GM18502 (cell line): Measurements from ENCODE around the gene CSDE1.

Experiments
- ATAC-seq: cut with Tn5 transposase; IDR thresholded peaks from one replicate; pipeline ENCODE4 v1.9.1; 2021; ENCODE audit warnings: mild to moderate bottlenecking; ENCODE audit not compliant: unreplicated experiment, poor library complexity

Gene CSDE1

GRCh38 chr1:114753143-114753542 lies 4.6 kb downstream of the CSDE1 start:
- ATAC-seq, result no peak

- no peak for ATAC-seq
Observed at GRCh38 chr1:114750780-114751179, 7.0 kb downstream of the CSDE1 start.

GRCh38 chr1:114749835-114750234 lies 7.9 kb downstream of the CSDE1 start:
- no peak for ATAC-seq

- no peak for ATAC-seq
Observed at GRCh38 chr1:114746450-114747121, 11.2 kb downstream of the CSDE1 start.

GRCh38 chr1:114745291-114745690 lies 12.5 kb downstream of the CSDE1 start:
- ATAC-seq, result no peak

- ATAC-seq, result no peak
Observed at GRCh38 chr1:114741963-114742746, 15.6 kb downstream of the CSDE1 start.

GRCh38 chr1:114740331-114740730 lies 17.5 kb downstream of the CSDE1 start:
- no peak for ATAC-seq

- no peak for ATAC-seq
Observed at GRCh38 chr1:114737314-114737849, 20.4 kb downstream of the CSDE1 start.

GRCh38 chr1:114735479-114735878 lies 22.3 kb downstream of the CSDE1 start:
- no peak for ATAC-seq

- no peak for ATAC-seq
Observed at GRCh38 chr1:114729782-114730181, 28.0 kb downstream of the CSDE1 start.

- no peak for ATAC-seq
Observed at GRCh38 chr1:114728553-114728952, 29.2 kb downstream of the CSDE1 start.

GRCh38 chr1:114725230-114725629 lies 32.6 kb downstream of the CSDE1 start:
- no peak for ATAC-seq

- ATAC-seq, result no peak
Observed at GRCh38 chr1:114723915-114724314, 33.9 kb downstream of the CSDE1 start.

- ATAC-seq, result no peak
Observed at GRCh38 chr1:114723457-114723856, 34.3 kb downstream of the CSDE1 start.

GRCh38 chr1:114720492-114720891 lies 37.3 kb downstream of the CSDE1 start:
- ATAC-seq, result no peak

GRCh38 chr1:114719424-114719787 lies 38.4 kb downstream of the CSDE1 start:
- no peak for ATAC-seq

GRCh38 chr1:114718661-114719423 lies 38.9 kb downstream of the CSDE1 start:
- no peak for ATAC-seq

GRCh38 chr1:114716304-114717170 lies 41.2 kb downstream of the CSDE1 start, which contains the start of gene NRAS:
Gene NRAS (minus strand): TSS chr1:114716771. CDS start chr1:114716160, 611 bp downstream.
- peak; percentile 94 for ATAC-seq

GRCh38 chr1:114715952-114716303 lies 41.9 kb downstream of the CSDE1 start:
- peak; percentile 12 for ATAC-seq

- ATAC-seq, result no peak
Observed at GRCh38 chr1:114712977-114713376, 44.8 kb downstream of the CSDE1 start.
